ENCODE results near the gene DNAH7. TPM values are rescaled to one million over a fixed set of nuclear protein-coding genes. Genes with fewer than 3 reads are reported as not detected.

Gene DNAH7
- total and polyA plus RNA-seq, 2 of the 13 experiments (the other 11 are each of a cell fraction or from before 2014, with no cell fraction given): 0.09 TPM; not detected in 1

DNA sequence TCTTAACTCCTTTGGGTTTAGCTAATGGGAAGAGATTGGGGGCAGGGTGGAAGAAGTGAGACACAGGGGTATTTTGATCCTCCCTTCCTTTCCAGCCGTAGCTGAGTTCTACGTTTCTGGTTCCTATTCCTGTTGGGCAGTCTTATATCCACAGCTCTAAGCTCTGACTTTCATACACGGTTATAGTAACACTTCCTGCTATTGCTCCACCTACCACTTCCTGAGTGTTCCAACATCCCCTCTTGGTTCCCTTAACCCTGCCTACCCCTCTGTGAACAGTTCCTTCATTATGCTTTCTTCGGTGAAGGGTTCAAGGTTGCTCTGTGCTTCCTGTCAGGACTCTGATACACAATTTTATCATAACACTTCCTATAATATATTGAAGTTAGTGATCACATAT lies 205.1 kb downstream of the DNAH7 start:
- in situ Hi-C loops (cut with HindIII; ENCODE audit: extremely low pct_ligation_motif_present, low pct_unique_long_range_greater_than_20kb) (no loop called here), intact Hi-C loops (cut with micrococcal nuclease; ENCODE audit: unreplicated experiment) (no loop called here)
- 1% methylated on average over 4 of the region's 4 CpGs for WGBS (ENCODE audit: low lambda C conversion rate)
- Histone ChIP-seq H3K36me3 (replicated peaks in 1 of 2; ENCODE audit: control insufficient read depth in 1 of 2, insufficient read depth in 2 of 2, low read length in 2 of 2) (no peaks in the 10 kb centered on the region), H2AFZ (ENCODE audit: low read length) (no peak overlapping the region), H3K9ac (ENCODE audit: insufficient read depth, low read depth, low read length) (no peak overlapping the region), H3K4me1 (ENCODE audit: insufficient read depth, low read length) (no peaks in the 10 kb centered on the region), H3K79me2 (ENCODE audit: insufficient read depth, low read length) (no peaks in the 10 kb centered on the region), H3K27me3 (ENCODE audit: control insufficient read depth in 1 of 2, insufficient read depth in 2 of 2, low read length in 2 of 2) (no peaks in the 10 kb centered on the region), H3K9me3 (ENCODE audit: low read length) (no peaks in the 10 kb centered on the region), H4K20me1 (ENCODE audit: insufficient read depth, low read length) (no peaks in the 10 kb centered on the region), H3K27ac (ENCODE audit: extremely low read length, insufficient read depth, low read length) (no peak overlapping the region), H3K4me3 (replicated peaks in 1 of 3; ENCODE audit: insufficient read depth in 1 of 3, low read depth in 2 of 3, low read length in 3 of 3) (no peak overlapping the region), H3K4me2 (ENCODE audit: low read depth, low read length) (no peak overlapping the region)
- FAIRE-seq (no peak), DNase-seq (ENCODE audit: low spot score) (no peak), ATAC-seq (no peak)
- no TSS peak for BruUV-seq (replicated peaks)
- TF ChIP-seq KDM6A (CRISPR knock-in tag; IDR thresholded peaks at IDR 0.05; ENCODE audit: low read depth) (no peak), TEF (CRISPR knock-in tag; IDR thresholded peaks at IDR 0.05) (no peak), CHCHD3 (CRISPR knock-in tag; IDR thresholded peaks at IDR 0.05) (no peak), MYC (CRISPR knock-in tag; IDR thresholded peaks at IDR 0.05; ENCODE audit: borderline replicate concordance) (no peak), KMT2A (CRISPR knock-in tag; IDR thresholded peaks at IDR 0.05) (no peak), ZNF430 (CRISPR knock-in tag; IDR thresholded peaks at IDR 0.05) (no peak), ZBTB1 (CRISPR knock-in tag; IDR thresholded peaks at IDR 0.05; ENCODE audit: borderline replicate concordance) (no peak), PRPF4 (IDR thresholded peaks at IDR 0.05; ENCODE audit: low read depth, low read length, poor library complexity, severe bottlenecking) (no peak), ZNF616 (CRISPR knock-in tag; IDR thresholded peaks at IDR 0.05; ENCODE audit: low read depth) (no peak), PLRG1 (conservative IDR thresholded peaks at IDR 0.05) (no peak), MTA3 (CRISPR knock-in tag; IDR thresholded peaks at IDR 0.05) (no peak)
- POLR2A ChIA-PET: no interaction called here
- CTCF ChIA-PET (ENCODE audit: low intra/inter-chr PET ratio, low total read pairs): no interaction called here

DNA sequence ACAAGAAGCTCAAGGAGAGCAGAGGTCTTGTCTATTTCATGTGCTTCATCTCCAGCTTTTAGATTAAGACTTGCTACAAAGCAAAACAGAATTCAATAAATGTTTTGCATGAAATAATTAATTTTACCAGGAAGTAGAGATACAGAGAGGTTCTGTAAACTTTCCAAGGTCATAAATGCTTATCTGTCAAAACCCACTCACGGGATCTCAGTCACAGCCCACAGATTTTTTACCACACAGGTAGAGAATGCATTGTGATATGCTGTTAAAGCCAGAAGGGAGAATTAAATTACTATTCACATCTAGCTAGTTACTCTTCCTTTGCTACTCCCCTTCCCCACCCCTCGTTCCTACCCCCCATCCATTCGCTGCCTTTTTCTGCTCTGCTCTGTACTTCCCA lies 205.5 kb downstream of the DNAH7 start:
- ChIA-PET CTCF (ENCODE audit: low intra/inter-chr PET ratio, low total read pairs) (no interaction called here), POLR2A (no interaction called here)
- no peaks in the 10 kb centered on the region for H3K36me3 ChIP-seq (replicated peaks in 1 of 2; ENCODE audit: control insufficient read depth in 1 of 2, insufficient read depth in 2 of 2, low read length in 2 of 2)
- H3K4me1 ChIP-seq (ENCODE audit: insufficient read depth, low read length): no peaks in the 10 kb centered on the region
- H3K9ac ChIP-seq (ENCODE audit: insufficient read depth, low read depth, low read length): no peak overlapping the region
- no peaks in the 10 kb centered on the region for H3K79me2 ChIP-seq (ENCODE audit: insufficient read depth, low read length)
- FAIRE-seq (no peak), DNase-seq (ENCODE audit: low spot score) (no peak), ATAC-seq (no peak)
- no peaks in the 10 kb centered on the region for H3K27me3 ChIP-seq (ENCODE audit: control insufficient read depth in 1 of 2, insufficient read depth in 2 of 2, low read length in 2 of 2)
- no peak overlapping the region for H3K27ac ChIP-seq (ENCODE audit: extremely low read length, insufficient read depth, low read length)
- H3K4me3 ChIP-seq (replicated peaks in 1 of 3; ENCODE audit: insufficient read depth in 1 of 3, low read depth in 2 of 3, low read length in 3 of 3): no peak overlapping the region
- no peak overlapping the region for H3K4me2 ChIP-seq (ENCODE audit: low read depth, low read length)
- no peak overlapping the region for H2AFZ ChIP-seq (ENCODE audit: low read length)
- 2% methylated on average over 3 of the region's 3 CpGs for WGBS (ENCODE audit: low lambda C conversion rate)
- in situ Hi-C loops (cut with HindIII; ENCODE audit: extremely low pct_ligation_motif_present, low pct_unique_long_range_greater_than_20kb) (no loop called here), intact Hi-C loops (cut with micrococcal nuclease; ENCODE audit: unreplicated experiment) (no loop called here)
- no peaks in the 10 kb centered on the region for H3K9me3 ChIP-seq (ENCODE audit: low read length)
- BruUV-seq (replicated peaks): no TSS peak
- no peaks in the 10 kb centered on the region for H4K20me1 ChIP-seq (ENCODE audit: insufficient read depth, low read length)
- TF ChIP-seq TOPORS (CRISPR knock-in tag; IDR thresholded peaks at IDR 0.05) (no peak), ZIK1 (CRISPR knock-in tag; IDR thresholded peaks at IDR 0.05; ENCODE audit: borderline replicate concordance, low read depth) (no peak), TEAD2 (CRISPR knock-in tag; IDR thresholded peaks at IDR 0.05) (no peak), ZNF205 (CRISPR knock-in tag; IDR thresholded peaks at IDR 0.05) (no peak), ZNF230 (CRISPR knock-in tag; IDR thresholded peaks at IDR 0.05) (no peak), RFX5 (IDR thresholded peaks at IDR 0.05; ENCODE audit: low read depth, low read length) (no peak), ZFP36 (IDR thresholded peaks at IDR 0.05; ENCODE audit: borderline replicate concordance, low read depth, low read length, partially characterized antibody) (no peak)
- TF ChIP-seq, protein P1, sequence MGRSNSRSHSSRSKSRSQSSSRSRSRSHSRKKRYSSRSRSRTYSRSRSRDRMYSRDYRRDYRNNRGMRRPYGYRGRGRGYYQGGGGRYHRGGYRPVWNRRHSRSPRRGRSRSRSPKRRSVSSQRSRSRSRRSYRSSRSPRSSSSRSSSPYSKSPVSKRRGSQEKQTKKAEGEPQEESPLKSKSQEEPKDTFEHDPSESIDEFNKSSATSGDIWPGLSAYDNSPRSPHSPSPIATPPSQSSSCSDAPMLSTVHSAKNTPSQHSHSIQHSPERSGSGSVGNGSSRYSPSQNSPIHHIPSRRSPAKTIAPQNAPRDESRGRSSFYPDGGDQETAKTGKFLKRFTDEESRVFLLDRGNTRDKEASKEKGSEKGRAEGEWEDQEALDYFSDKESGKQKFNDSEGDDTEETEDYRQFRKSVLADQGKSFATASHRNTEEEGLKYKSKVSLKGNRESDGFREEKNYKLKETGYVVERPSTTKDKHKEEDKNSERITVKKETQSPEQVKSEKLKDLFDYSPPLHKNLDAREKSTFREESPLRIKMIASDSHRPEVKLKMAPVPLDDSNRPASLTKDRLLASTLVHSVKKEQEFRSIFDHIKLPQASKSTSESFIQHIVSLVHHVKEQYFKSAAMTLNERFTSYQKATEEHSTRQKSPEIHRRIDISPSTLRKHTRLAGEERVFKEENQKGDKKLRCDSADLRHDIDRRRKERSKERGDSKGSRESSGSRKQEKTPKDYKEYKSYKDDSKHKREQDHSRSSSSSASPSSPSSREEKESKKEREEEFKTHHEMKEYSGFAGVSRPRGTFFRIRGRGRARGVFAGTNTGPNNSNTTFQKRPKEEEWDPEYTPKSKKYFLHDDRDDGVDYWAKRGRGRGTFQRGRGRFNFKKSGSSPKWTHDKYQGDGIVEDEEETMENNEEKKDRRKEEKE (IDR thresholded peaks at IDR 0.05): no peak

Measured in HepG2 (cell line).